PC-9 (cell line): ENCODE data around the gene ELF2.

Experiments
- CTCF ChIP-seq: fragments of 200-600 bp; sonication (generic); conservative IDR thresholded peaks from 2 replicates; pipeline ENCODE4 v1.6.1; 2017; ENCODE audit warnings: mixed run types, antibody characterized with exemption, mild to moderate bottlenecking, moderate library complexity
- EZH2 ChIP-seq: fragments of 200-600 bp; sonication (generic); IDR thresholded peaks from 2 replicates; pipeline ENCODE4 v1.8.0; 2017; ENCODE audit warnings: antibody characterized with exemption, low read depth

DNA sequence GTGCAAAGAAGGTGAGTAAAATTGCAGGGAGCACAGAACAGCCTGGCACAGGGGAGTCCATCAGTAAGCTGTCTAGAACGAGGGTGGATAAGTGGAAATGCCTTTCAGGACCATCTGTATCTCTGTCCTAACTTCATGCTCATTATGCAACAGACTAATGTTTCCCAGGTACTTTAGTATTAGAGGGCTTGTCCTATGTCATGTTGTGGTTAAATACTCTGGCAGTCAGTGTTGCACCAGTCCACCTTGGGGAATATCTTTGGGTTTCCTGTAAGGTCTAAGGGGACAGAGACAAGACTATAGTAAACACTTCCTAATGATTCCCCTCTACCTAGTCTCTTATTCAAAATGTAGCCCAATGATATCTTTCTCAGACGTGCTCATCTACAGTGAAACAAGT, 140.1 kb downstream of the ELF2 start:
- TF ChIP-seq EZH2 (no peak), CTCF (no peak)
